ENCODE measurements around the gene LYRM4.
A peak's percentile ranks its signal among the peaks of the same experiment; 100 is the strongest.

The LYRM4 gene

GRCh38 chr6:5279891-5280338 lies 19.2 kb upstream of the LYRM4 start:
- DNase-seq, result no peak

- no peak for DNase-seq
These were observed 17.9 kb upstream of the LYRM4 start for GRCh38 chr6:5278565-5279120.

DNA sequence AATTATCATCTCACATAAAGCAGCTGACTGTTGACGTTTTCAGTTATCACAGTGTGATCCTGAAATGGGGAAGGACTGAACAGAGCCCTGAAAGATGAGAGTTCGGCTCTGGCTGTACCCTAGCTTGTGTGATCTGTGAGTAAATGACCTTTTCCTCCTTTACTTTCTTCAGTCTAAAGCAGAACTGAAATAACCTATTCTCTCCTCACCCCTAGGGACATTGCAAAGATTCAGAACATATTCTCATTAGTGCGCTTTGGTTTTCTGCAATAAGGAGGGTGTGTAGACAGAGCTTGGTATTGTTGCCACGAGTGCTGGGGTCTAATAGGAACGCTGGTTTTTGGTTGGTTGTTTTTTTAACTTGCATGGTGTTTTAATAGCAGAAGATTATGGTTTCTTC lies 17.3 kb upstream of the LYRM4 start:
- no peak for DNase-seq

GRCh38 chr6:5277589-5277988 lies 16.8 kb upstream of the LYRM4 start:
- no peak for DNase-seq

GRCh38 chr6:5276581-5276980 lies 15.8 kb upstream of the LYRM4 start:
- no peak for DNase-seq

DNA sequence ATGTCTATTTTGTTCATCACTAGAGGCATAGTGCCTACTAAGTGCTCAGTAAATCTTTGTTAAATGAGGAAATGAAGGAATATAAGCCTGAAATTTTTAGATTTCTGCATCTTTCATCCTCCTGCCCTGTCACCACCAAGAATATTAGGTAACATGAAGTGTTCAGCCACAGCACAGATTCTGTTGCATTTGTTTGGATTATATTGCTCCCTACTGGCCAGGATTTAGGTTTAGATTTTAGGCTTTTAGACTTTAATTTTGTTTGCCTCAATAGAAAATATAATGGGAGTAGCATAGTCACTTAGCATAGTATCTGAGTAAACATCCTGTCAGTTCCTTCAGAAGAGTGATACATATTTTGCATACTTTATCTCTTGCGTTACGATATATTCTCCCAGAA lies 14.7 kb upstream of the LYRM4 start:
- no peak for DNase-seq

- no peak for DNase-seq
These were observed 13.5 kb upstream of the LYRM4 start for GRCh38 chr6:5274231-5274630.

- no peak for DNase-seq
These were observed 11.2 kb upstream of the LYRM4 start for GRCh38 chr6:5271926-5272325.

GRCh38 chr6:5270093-5270680 lies 9.4 kb upstream of the LYRM4 start:
- no peak for DNase-seq

GRCh38 chr6:5266423-5266822 lies 5.7 kb upstream of the LYRM4 start:
- no peak for DNase-seq

GRCh38 chr6:5261545-5262109 lies 877 bp upstream of the LYRM4 start:
- no peak for DNase-seq

- DNase-seq, result peak; percentile 67
These were observed 584 bp downstream of the LYRM4 start for GRCh38 chr6:5260111-5260620.

DNA sequence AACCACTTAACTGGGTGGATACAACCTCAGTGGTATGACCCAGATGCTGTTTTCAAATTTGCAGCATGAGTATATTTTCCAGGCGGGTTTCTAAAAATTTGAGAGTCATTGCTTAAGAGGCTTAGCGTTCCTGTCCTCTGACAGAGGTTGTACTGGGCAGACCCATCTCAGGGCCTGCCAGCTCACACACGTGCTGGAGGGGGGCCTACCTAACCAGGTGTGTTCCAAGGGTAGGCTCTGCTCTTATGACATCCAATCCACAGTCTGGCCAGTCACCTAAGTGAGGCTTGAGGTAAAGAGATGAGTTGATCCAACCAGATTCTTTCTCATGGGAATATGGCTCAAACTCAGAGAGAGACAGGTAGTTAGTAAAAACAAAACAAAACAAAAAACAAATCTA lies 1.3 kb downstream of the LYRM4 start:
- no peak for DNase-seq

- DNase-seq, result no peak
These were observed 3.4 kb downstream of the LYRM4 start for GRCh38 chr6:5257400-5257799.

DNA sequence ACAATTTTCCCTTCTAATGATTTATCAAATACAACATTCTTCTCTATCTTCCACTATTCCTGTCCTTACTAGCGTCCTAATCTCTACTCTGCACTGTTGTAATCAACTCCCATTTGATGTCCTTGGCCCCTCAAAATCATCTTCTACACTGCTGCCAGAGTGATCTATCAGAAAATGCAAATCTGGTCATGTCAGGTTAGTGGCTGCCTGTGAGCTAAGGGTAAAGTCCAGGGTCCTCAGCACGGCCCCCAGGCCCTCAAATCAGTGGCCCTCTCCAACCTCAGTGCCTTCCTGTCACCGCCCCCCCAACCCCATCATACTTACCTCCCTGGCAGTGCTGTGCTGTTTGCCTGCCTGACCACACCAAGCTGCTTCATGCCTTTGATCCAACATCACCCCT lies 3.8 kb downstream of the LYRM4 start:
- DNase-seq, result no peak

GRCh38 chr6:5250911-5251310 lies 9.8 kb downstream of the LYRM4 start:
- DNase-seq, result no peak

DNA sequence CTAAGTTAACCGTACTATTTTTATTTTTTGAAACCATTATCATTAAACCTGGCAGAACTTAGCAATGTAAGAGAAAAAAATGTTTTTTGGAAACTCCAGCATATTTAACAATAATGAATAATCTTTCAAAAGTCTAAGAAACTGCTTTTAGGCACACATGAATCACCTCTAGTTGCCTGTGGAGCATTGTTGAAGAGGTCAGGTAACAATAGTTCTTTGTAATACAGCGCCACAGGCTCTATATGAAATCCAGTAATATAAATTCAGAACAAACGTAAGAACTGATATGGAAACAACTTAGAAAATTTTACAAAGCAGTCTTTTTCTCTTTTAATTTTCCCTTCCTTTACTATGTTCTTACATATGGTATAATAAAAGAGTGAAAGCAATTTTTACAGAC lies 10.3 kb downstream of the LYRM4 start:
- DNase-seq, result no peak

DNA sequence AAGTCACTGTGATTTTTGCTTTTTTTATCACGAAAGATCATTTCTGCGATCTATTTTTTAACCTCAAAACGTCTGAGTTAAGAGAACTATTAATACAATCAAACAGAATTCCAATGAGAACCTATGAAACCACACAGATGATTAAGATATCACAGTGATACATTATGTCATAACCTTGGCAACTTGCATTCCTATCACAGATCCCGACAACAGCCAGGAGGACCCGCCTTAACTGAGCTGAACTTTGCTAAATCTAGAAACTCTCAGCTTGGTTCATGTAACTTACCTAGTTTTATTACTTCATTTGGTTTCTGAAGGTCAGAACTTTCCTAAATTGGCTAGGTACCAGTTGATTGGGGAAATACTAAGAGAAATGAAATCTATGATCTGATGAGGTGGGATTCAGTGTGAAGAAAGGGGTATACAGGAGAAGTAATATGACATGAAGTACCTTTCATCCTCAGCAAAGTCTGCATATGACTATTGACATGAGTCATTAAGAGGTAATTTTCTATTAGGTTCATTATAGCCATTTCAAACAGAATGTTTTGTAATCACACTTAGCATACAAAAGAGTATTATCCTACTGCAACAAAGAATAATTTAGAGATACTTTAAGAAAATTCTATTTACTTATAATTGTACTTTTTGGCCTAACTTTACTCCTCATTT lies 11.2 kb downstream of the LYRM4 start:
- no peak for DNase-seq

DNA sequence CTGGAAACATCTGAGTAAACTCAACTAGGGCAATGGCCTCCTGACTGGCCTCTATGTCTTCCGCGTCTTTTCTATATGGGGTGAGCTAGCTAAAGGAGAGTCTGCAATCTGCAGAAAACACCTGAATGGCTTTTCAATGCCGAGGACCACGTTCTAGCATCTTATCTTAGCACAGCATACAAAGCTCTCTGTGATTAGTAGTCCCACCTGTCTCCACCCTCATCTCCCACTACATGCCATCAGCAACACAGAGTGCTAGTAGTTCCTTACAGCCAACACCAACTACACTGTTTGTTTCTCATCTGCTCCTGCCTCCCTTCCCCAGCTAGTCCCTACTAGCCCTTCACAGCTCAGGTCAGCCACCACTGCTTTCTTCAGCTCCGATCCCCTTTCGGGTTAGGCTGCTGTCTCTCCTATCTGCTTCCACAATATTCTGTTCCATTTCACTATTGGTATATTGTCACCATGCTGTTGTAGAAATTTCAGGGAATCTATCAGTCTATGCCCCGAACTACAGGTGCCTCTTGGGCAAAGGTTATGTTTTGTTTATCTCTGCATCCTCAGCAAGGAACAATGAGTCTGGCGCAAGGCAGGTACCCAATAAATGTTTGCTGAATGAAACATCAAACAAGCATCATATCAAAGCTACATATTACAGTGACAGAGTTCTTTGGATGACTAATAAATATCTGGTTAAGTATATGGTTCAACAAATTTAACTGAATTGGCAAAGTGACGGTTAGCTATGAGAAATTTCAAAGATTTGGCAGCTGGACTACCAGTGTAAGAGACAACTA lies 12.2 kb downstream of the LYRM4 start:
- no peak for DNase-seq

GRCh38 chr6:5247201-5247600 lies 13.5 kb downstream of the LYRM4 start:
- no peak for DNase-seq

DNA sequence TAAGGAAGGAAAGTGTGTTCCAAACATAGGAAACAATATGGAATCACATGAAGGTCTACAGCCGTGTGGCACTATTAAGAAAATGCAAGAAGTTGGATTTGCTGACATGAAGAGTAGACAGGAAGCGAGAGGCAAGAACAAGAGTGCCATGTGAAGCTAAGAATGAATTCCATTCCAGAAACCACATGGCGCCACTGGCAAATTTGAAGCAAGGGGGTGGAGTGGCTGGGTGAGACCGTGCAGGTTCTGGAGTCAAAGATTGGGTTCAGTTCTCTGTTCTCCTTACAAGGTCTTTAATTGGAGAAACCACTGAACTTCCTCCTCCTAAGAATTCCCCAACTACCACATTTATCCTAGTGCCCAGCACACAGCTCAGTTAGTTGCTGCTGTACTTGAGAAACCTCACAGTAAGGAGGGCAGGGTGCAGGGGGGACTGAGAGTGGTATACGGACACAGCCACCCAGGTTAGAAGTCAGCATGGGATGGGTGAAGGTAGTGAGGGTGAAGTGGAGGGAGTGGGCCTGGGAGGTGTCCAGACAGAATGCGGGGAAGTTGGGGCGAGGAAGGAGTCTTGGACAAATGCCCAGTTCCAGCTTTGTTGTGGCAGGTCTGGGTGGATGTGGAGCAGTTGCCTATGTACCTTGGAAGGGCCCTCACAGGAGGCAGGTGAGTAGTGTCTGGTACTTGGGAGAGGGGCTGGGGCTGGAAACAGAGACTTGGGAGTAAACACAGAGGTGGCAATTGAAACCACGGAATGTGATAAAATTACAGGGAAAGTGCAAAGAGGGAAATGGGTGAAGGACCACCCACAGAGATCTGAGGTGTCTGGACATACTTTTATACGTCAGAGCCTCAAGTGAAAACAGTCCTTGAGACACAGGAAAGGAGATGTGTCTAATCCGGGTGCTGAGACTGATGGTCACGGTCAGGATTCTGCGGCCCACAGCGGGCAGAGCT lies 14.3 kb downstream of the LYRM4 start:
- DNase-seq, result no peak

GRCh38 chr6:5243069-5243468 lies 17.7 kb downstream of the LYRM4 start:
- DNase-seq, result no peak
